GM12878 (cell line): ENCODE measurements around the gene TANK. TPM values are rescaled to one million over a fixed set of nuclear protein-coding genes. Genes with fewer than 3 reads are reported as not detected.

Experiments used
- ATAC-seq: fragments of 200-7000 bp; cut with Tn5 transposase; 3 replicates; pipeline ENCODE4 v1.9.1; 2020; ENCODE audit warnings: mild to moderate bottlenecking, moderate library complexity
- BruUV-seq: library from RNA; stranded (reverse); fragments of 400-500 nt; replicated peaks from 2 replicates; lab custom pipeline; 2021; lab: Mats Ljungman, UMichigan
- CTCF ChIA-PET: fragments of 300-600 bp; sonication (Branson Sonifier 250); formaldehyde crosslinking; extraction: SDS; loops from one replicate; lab custom pipeline; 2021; ENCODE audit warnings: inconsistent platforms; lab: Yijun Ruan, JAX
- POLR2A ChIA-PET: fragments of 350-600 bp; formaldehyde crosslinking; extraction: SDS; loops from one replicate; lab custom pipeline; 2021; ENCODE audit warnings: inconsistent platforms; lab: Charles Lee
- RAD21 ChIA-PET: fragments of 300-600 bp; sonication (Branson Sonifier 250); formaldehyde crosslinking; loops from one replicate; lab custom pipeline; 2023; ENCODE audit warnings: antibody characterized with exemption; ENCODE audit not compliant: unreplicated experiment; lab: Charles Lee
- SMC1A ChIA-PET: fragments of 300-600 bp; sonication (Branson Sonifier 250); formaldehyde crosslinking; loops from one replicate; lab custom pipeline; 2023; ENCODE audit not compliant: unreplicated experiment, uncharacterized antibody; lab: Charles Lee
- DNase-seq: peaks from one replicate; pipeline ENCODE4 v3.0.0-alpha.2; 2011; ENCODE audit warnings: low read depth, low spot score
- FAIRE-seq: peaks from 3 replicates; lab custom pipeline; 2011; peaks lifted over from hg19 to GRCh38; lab: Jason Lieb, UNC
- H2AFZ ChIP-seq: 2 replicates; pipeline ENCODE4 v1.6.0; 2011; ENCODE audit warnings: low read depth, low read length, control low read depth; ENCODE audit not compliant: control insufficient read depth
- H3K27ac ChIP-seq: 2 replicates; pipeline ENCODE4 v1.5.1; 2011; ENCODE audit warnings: control low read depth; ENCODE audit not compliant: control insufficient read depth, insufficient read depth
- H3K27me3 ChIP-seq, 2 experiments: replicated peaks in 1 of 2; 2 replicates each; pipeline versions ENCODE4 v1.6.0 to v1.6.1; 2011; ENCODE audit warnings: low read length in 1 of 2; ENCODE audit not compliant: control insufficient read depth in 2 of 2, insufficient read depth in 2 of 2
- H3K36me3 ChIP-seq, 2 experiments: 2 replicates each; pipeline ENCODE4 v1.5.1; 2011; ENCODE audit warnings: low read length in 1 of 2; ENCODE audit not compliant: control insufficient read depth in 2 of 2, insufficient read depth in 2 of 2
- H3K4me1 ChIP-seq: 2 replicates; pipeline ENCODE4 v1.6.1; 2011; ENCODE audit warnings: mild to moderate bottlenecking, low read length, moderate library complexity, mixed read lengths; ENCODE audit not compliant: control insufficient read depth, insufficient read depth
- H3K4me2 ChIP-seq: 2 replicates; pipeline ENCODE4 v1.6.0; 2011; ENCODE audit warnings: control low read depth; ENCODE audit not compliant: control insufficient read depth, insufficient read depth
- H3K4me3 ChIP-seq: fragments of 200-600 bp; sonication (generic); 2 replicates; pipeline ENCODE4 v1.5.1; 2016
- H3K79me2 ChIP-seq: 2 replicates; pipeline ENCODE4 v1.6.0; 2011; ENCODE audit warnings: low read length; ENCODE audit not compliant: control insufficient read depth, insufficient read depth
- H3K9ac ChIP-seq: 2 replicates; pipeline ENCODE4 v1.8.0; 2011; ENCODE audit warnings: low read length, control low read depth, mixed read lengths; ENCODE audit not compliant: control insufficient read depth, insufficient read depth
- H3K9me3 ChIP-seq: replicated peaks from 3 replicates; pipeline ENCODE4 v1.5.1; 2011; ENCODE audit warnings: mild to moderate bottlenecking, low read length; ENCODE audit not compliant: control insufficient read depth, insufficient read depth
- H4K20me1 ChIP-seq: 2 replicates; pipeline ENCODE4 v1.6.0; 2011; ENCODE audit not compliant: control insufficient read depth, insufficient read depth
- BACH1 ChIP-seq: fragments of 450-650 bp; IDR thresholded peaks from 2 replicates; pipeline ENCODE4 v1.6.1; 2017; ENCODE audit warnings: mild to moderate bottlenecking, borderline replicate concordance
- CTCF ChIP-seq, 3 experiments: IDR thresholded peaks in 2 of 3; conservative IDR thresholded peaks in 1 of 3; 2 replicates each; pipeline ENCODE4 v1.5.1; 2011; ENCODE audit warnings: low read depth in 3 of 3, low read length in 3 of 3, mild to moderate bottlenecking in 3 of 3, control low read depth in 2 of 3, moderate library complexity in 2 of 3, inconsistent platforms in 1 of 3, mixed read lengths in 1 of 3; ENCODE audit not compliant: control insufficient read depth in 2 of 3, insufficient read depth in 1 of 3; ENCODE audit errors: extremely low read depth in 1 of 3
- GATAD2B ChIP-seq: fragments of 450-650 bp; conservative IDR thresholded peaks from 2 replicates; pipeline ENCODE4 v1.6.1; 2017; ENCODE audit warnings: low read depth, mild to moderate bottlenecking, moderate library complexity
- IRF5 ChIP-seq: fragments of 450-650 bp; IDR thresholded peaks from 2 replicates; pipeline ENCODE4 v1.6.1; 2017; ENCODE audit warnings: borderline replicate concordance
- MLLT1 ChIP-seq: fragments of 450-650 bp; IDR thresholded peaks from 2 replicates; pipeline ENCODE4 v1.6.1; 2016; ENCODE audit warnings: mild to moderate bottlenecking
- NR2C1 ChIP-seq: fragments of 450-650 bp; IDR thresholded peaks from 2 replicates; pipeline ENCODE4 v1.6.1; 2017; ENCODE audit warnings: antibody characterized with exemption, mild to moderate bottlenecking, moderate library complexity
- PAX5 ChIP-seq: IDR thresholded peaks from 2 replicates; pipeline ENCODE4 v1.6.1; 2011; ENCODE audit warnings: low read depth, low read length, borderline replicate concordance
- POLR2AphosphoS2 ChIP-seq: IDR thresholded peaks from 2 replicates; pipeline ENCODE4 v1.6.1; 2011; ENCODE audit warnings: low read depth, mild to moderate bottlenecking, low read length, improper control_type of control experiment, moderate library complexity
- RCOR1 ChIP-seq: conservative IDR thresholded peaks from 2 replicates; pipeline ENCODE4 v1.6.1; 2012; ENCODE audit warnings: low read depth, low read length, improper control_type of control experiment
- REST ChIP-seq: IDR thresholded peaks from 2 replicates; pipeline ENCODE4 v1.6.1; 2012; ENCODE audit warnings: mild to moderate bottlenecking, low read depth, low read length
- WGBS: methylation state at CpG from one replicate; pipeline ENCODE4 v1.1.6; 2016; ENCODE audit warnings: low lambda C conversion rate; ENCODE audit not compliant: insufficient replicate concordance, insufficient coverage; ENCODE audit errors: missing lambda C conversion rate; 5-methylcytosine and 5-hydroxymethylcytosine counted together
- in situ Hi-C: fragments of 300-500 bp; cut with MboI; formaldehyde crosslinking; loops from 9 replicates; pipeline ENCODE4 v1.14.3; 2018; ENCODE audit warnings: mixed read lengths
- intact Hi-C: fragments of 100-400 bp; cut with micrococcal nuclease; formaldehyde crosslinking; loops from one replicate; pipeline ENCODE4 v1.14.2; 2022; ENCODE audit not compliant: unreplicated experiment
- polyA plus RNA-seq, 11 experiments: library from polyadenylated mRNA; depleted of rRNA in 4 of 11; unstranded in 6 of 11; stranded (reverse) in 5 of 11; fragments of >200 nt; fragmentation: Nextera tagmentation in 4 of 11; fragmentation: Illumina TruSeq in 1 of 11; extraction: Ambion mirVana in 4 of 11; extraction: Trizol in 1 of 11; gene quantifications; 1 replicate in 1 of 11; 2 replicates in 10 of 11; pipeline versions ENCODE4 v1.2.1 to v1.2.3, GENCODE V29; 2011 to 2016; ENCODE audit warnings: inconsistent platforms in 2 of 11, missing spikeins in 2 of 11, low read depth in 1 of 11
- total RNA-seq, 4 experiments: library from RNA; depleted of rRNA in 3 of 4; stranded (reverse); fragments of >200 nt in 3 of 4; fragmentation: Illumina TruSeq in 1 of 4; extraction: Trizol in 1 of 4; gene quantifications; 2 replicates each; pipeline versions ENCODE4 v1.2.1 to v1.2.3, GENCODE V29; 2013 to 2021

The TANK gene
- total and polyA plus RNA-seq, 10 of the 15 experiments (the other 5 are each of a cell fraction or from before 2014, with no cell fraction given) = 48.6 to 127 (median 103) TPM

- DNase-seq (no peak), FAIRE-seq (no peak), ATAC-seq (no peak)
- Histone ChIP-seq H4K20me1 (no peaks in the 10 kb centered on the region), H3K4me3 (no peak overlapping the region), H3K27ac (no peak overlapping the region), H3K4me1 (peaks cover 5% of the 10 kb centered on the region), H3K9ac (no peak overlapping the region), H2AFZ (no peak overlapping the region), H3K9me3 (no peaks in the 10 kb centered on the region), H3K27me3 (no peaks in the 10 kb centered on the region), H3K36me3 (peaks cover 4 to 16% of the 10 kb centered on the region in 2 experiments), H3K4me2 (no peak overlapping the region), H3K79me2 (no peaks in the 10 kb centered on the region; the same call in 1 of the 2 replicates)
- SMC1A ChIA-PET = interaction anchor here (1.0 to 1.8 kb wide), 3 partner anchors 7 to 32 kb away, joined by 3 to 5 read pairs (median 4); no protein-coding TSS in a partner anchor
- intact Hi-C loops (no loop called here), in situ Hi-C loops (no loop called here)
- no peak for TF ChIP-seq CTCF (IDR thresholded peaks at IDR 0.05 in 2 of 3, conservative IDR thresholded peaks at IDR 0.05 in 1 of 3; ENCODE audit: control insufficient read depth in 2 of 3, extremely low read depth in 1 of 3, insufficient read depth in 1 of 3, low read depth in 3 of 3, low read length in 3 of 3)
- no peak for TF ChIP-seq NR2C1
- no peak for TF ChIP-seq POLR2AphosphoS2
- no peak for TF ChIP-seq GATAD2B
- TF ChIP-seq REST = no peak
- TF ChIP-seq IRF5 = no peak
- no peak for TF ChIP-seq RCOR1
- TF ChIP-seq BACH1 = no peak
- TF ChIP-seq MLLT1 = no peak
- TF ChIP-seq PAX5 = no peak
- RAD21 ChIA-PET = no interaction called here
- POLR2A ChIA-PET = no interaction called here
- CTCF ChIA-PET = interaction anchor here (0.6 kb wide), 1 partner anchor 35 kb away, joined by 3 read pairs; no protein-coding TSS in a partner anchor
- no TSS peak for BruUV-seq
- 95% methylated on average over 1 of the region's 1 CpG for WGBS
Observed at GRCh38 chr2:161207941-161208340, 47.7 kb downstream of the TANK start.
